ENCODE results near the gene ADGRG1.
"Not testable (repeated sequence)": the region's sequence is repeated elsewhere in the genome, so short reads cannot be mapped to it uniquely, and the experiment has no call there.

ADGRG1 gene

GRCh38 chr16:57668630-57669475 is 40.4 kb downstream of the ADGRG1 start:
- no peak for ATAC-seq
- Mint-ChIP-seq H3K4me1 (no peaks in the 10 kb centered on the region), H3K27me3 (peaks cover 37% of the 10 kb centered on the region), H3K27ac (no peak overlapping the region), H3K4me3 (no peak overlapping the region), H3K36me3 (no peaks in the 10 kb centered on the region), H3K9me3 (no peaks in the 10 kb centered on the region)

GRCh38 chr16:57669476-57670162 is 41.2 kb downstream of the ADGRG1 start:
- Mint-ChIP-seq H3K27me3 (peaks cover 37% of the 10 kb centered on the region), H3K36me3 (no peaks in the 10 kb centered on the region), H3K9me3 (no peaks in the 10 kb centered on the region), H3K4me1 (no peaks in the 10 kb centered on the region), H3K27ac (no peak overlapping the region), H3K4me3 (no peak overlapping the region)
- ATAC-seq = no peak

GRCh38 chr16:57670196-57670595 is 41.8 kb downstream of the ADGRG1 start:
- Mint-ChIP-seq H3K27ac (no peak overlapping the region), H3K4me3 (no peak overlapping the region), H3K36me3 (no peaks in the 10 kb centered on the region)

GRCh38 chr16:57671451-57671850 is 43.0 kb downstream of the ADGRG1 start:
- peaks cover 37% of the 10 kb centered on the region for H3K27me3 Mint-ChIP-seq
- H3K27ac Mint-ChIP-seq, H3K9me3 Mint-ChIP-seq, H3K4me3 Mint-ChIP-seq, H3K4me1 Mint-ChIP-seq, ATAC-seq, H3K36me3 Mint-ChIP-seq: not testable (repeated sequence)

More at GRCh38 chr16:57670196-57670595, 41.8 kb downstream of the ADGRG1 start:
- Mint-ChIP-seq H3K27me3 (peaks cover 37% of the 10 kb centered on the region), H3K9me3 (no peaks in the 10 kb centered on the region), H3K4me1 (no peaks in the 10 kb centered on the region)
- no peak for ATAC-seq

GRCh38 chr16:57672416-57672815 is 44.0 kb downstream of the ADGRG1 start:
- H3K27me3 Mint-ChIP-seq = peaks cover 37% of the 10 kb centered on the region
- no peak overlapping the region for H3K4me3 Mint-ChIP-seq
- no peak overlapping the region for H3K27ac Mint-ChIP-seq
- no peaks in the 10 kb centered on the region for H3K9me3 Mint-ChIP-seq
- H3K4me1 Mint-ChIP-seq = no peaks in the 10 kb centered on the region
- H3K36me3 Mint-ChIP-seq = no peaks in the 10 kb centered on the region
- no peak for ATAC-seq

GRCh38 chr16:57672824-57673223 is 44.4 kb downstream of the ADGRG1 start:
- Mint-ChIP-seq H3K36me3 (no peaks in the 10 kb centered on the region), H3K27me3 (peaks cover 37% of the 10 kb centered on the region), H3K9me3 (no peaks in the 10 kb centered on the region), H3K4me1 (no peaks in the 10 kb centered on the region), H3K27ac (no peak overlapping the region), H3K4me3 (no peak overlapping the region)
- no peak for ATAC-seq

- Mint-ChIP-seq H3K4me1 (peaks cover 8% of the 10 kb centered on the region), H3K27me3 (peaks cover 9% of the 10 kb centered on the region), H3K27ac (no peak overlapping the region), H3K9me3 (no peaks in the 10 kb centered on the region), H3K36me3 (no peaks in the 10 kb centered on the region), H3K4me3 (no peak overlapping the region)
- ATAC-seq = no peak
These were observed 47.5 kb downstream of the ADGRG1 start for GRCh38 chr16:57675741-57676551.

- no peak overlapping the region for H3K4me3 Mint-ChIP-seq
- H3K9me3 Mint-ChIP-seq = no peaks in the 10 kb centered on the region
- ATAC-seq = no peak
- peaks cover 8% of the 10 kb centered on the region for H3K4me1 Mint-ChIP-seq
- no peaks in the 10 kb centered on the region for H3K36me3 Mint-ChIP-seq
- H3K27ac Mint-ChIP-seq = no peak overlapping the region
- peaks cover 9% of the 10 kb centered on the region for H3K27me3 Mint-ChIP-seq
These were observed 48.2 kb downstream of the ADGRG1 start for GRCh38 chr16:57676553-57677085.

- Mint-ChIP-seq H3K36me3 (no peaks in the 10 kb centered on the region), H3K27ac (no peak overlapping the region), H3K4me1 (peaks cover 8% of the 10 kb centered on the region), H3K27me3 (peaks cover 9% of the 10 kb centered on the region), H3K4me3 (no peak overlapping the region), H3K9me3 (no peaks in the 10 kb centered on the region)
- ATAC-seq = peak; percentile 3
These were observed 49.4 kb downstream of the ADGRG1 start for GRCh38 chr16:57677622-57678369.

- Mint-ChIP-seq H3K27me3 (no peaks in the 10 kb centered on the region), H3K4me3 (no peak overlapping the region), H3K4me1 (peaks cover 8% of the 10 kb centered on the region), H3K36me3 (no peaks in the 10 kb centered on the region), H3K27ac (no peak overlapping the region), H3K9me3 (no peaks in the 10 kb centered on the region)
- ATAC-seq = no peak
These were observed 50.6 kb downstream of the ADGRG1 start for GRCh38 chr16:57679016-57679415.

GRCh38 chr16:57679767-57680482 is 51.5 kb downstream of the ADGRG1 start:
- Mint-ChIP-seq H3K4me1 (peaks cover 8% of the 10 kb centered on the region), H3K9me3 (no peaks in the 10 kb centered on the region), H3K4me3 (no peak overlapping the region), H3K27ac (no peak overlapping the region), H3K36me3 (no peaks in the 10 kb centered on the region), H3K27me3 (no peaks in the 10 kb centered on the region)
- ATAC-seq = no peak

- no peak overlapping the region for H3K27ac Mint-ChIP-seq
- H3K4me3 Mint-ChIP-seq = no peak overlapping the region
- no peak for ATAC-seq
- H3K9me3 Mint-ChIP-seq = no peaks in the 10 kb centered on the region
- H3K27me3 Mint-ChIP-seq = no peaks in the 10 kb centered on the region
- peaks cover 8% of the 10 kb centered on the region for H3K4me1 Mint-ChIP-seq
- H3K36me3 Mint-ChIP-seq = no peaks in the 10 kb centered on the region
These were observed 52.5 kb downstream of the ADGRG1 start for GRCh38 chr16:57680842-57681375.

GRCh38 chr16:57681950-57682728 is 53.7 kb downstream of the ADGRG1 start:
- Mint-ChIP-seq H3K4me3 (no peak overlapping the region), H3K27me3 (no peaks in the 10 kb centered on the region), H3K36me3 (no peaks in the 10 kb centered on the region), H3K4me1 (peaks cover 8% of the 10 kb centered on the region), H3K9me3 (no peaks in the 10 kb centered on the region), H3K27ac (no peak overlapping the region)
- no peak for ATAC-seq
